ENCODE measurements around the gene TMA7B. TPM values are rescaled to one million over a fixed set of nuclear protein-coding genes. Genes with fewer than 3 reads are reported as not detected.

Gene TMA7B
- total RNA-seq, result 1 to 10 TPM; 5.7 to 6.5 TPM
- polyA plus RNA-seq (2013, experiment 1 of 2), result 2.5 TPM
- 7.9 TPM for polyA plus RNA-seq (2013, experiment 2 of 2)
- total RNA-seq, result 0.32 to 16.3 (median 4.7) reads per million in 172 experiments

DNA sequence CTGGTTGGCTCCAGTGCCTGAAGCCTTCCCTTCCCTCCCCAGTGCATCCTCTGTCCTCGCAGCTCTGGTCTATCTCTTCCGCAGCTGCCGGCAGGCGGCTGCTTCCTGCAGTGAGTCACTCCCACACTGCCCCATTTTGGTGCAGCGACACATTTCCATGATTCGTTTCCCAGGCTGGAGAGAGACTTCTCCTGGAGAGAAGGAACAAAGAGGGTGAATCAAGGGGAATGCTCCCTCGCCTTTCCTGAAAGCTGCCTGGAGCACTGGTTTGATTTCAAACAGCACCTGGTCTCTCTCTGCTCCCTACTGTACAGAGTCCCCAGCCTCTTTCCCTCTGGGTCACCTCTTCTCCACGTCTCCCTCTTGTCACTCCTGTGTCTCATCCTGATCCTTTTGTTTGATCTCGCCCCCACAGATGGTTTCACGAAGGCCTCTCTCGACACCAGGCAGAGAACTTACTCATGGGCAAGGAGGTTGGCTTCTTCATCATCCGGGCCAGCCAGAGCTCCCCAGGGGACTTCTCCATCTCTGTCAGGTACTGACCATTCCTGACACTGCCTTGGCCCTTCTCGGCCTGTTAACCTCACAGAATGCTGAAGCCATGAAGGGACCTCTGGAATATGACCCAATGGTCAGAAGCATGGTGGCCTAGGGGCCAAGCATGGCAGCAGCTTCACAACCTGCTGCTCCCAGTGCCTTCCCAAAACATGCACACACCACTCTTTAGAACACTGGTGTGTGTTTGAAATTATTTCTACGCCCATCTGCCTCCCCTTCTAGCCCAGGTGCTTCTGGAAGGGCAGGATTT is at the start of gene TMA7B:
TSS of gene TMA7B (plus strand) at position 758 of the 808 bp plus-strand sequence. CDS start 3,978 bp downstream, outside the sequence.
- Histone ChIP-seq H3K36me3 (ENCODE audit: insufficient read depth, low read length) (peaks cover 93% of the 10 kb centered on the region), H3K27me3 (ENCODE audit: control insufficient read depth in 1 of 2, insufficient read depth in 2 of 2, low read length in 2 of 2) (no peaks in the 10 kb centered on the region), H3K27ac (ENCODE audit: low read depth in 1 of 2, low read length in 2 of 2) (peak within 1 kb of the TSS; percentile 49 to 57), H3K4me1 (ENCODE audit: insufficient read depth, low read length) (peaks cover 72% of the 10 kb centered on the region), H3K9me3 (ENCODE audit: control insufficient read depth in 1 of 2, insufficient read depth in 1 of 2, low read length in 2 of 2) (no peaks in the 10 kb centered on the region), H3K4me3 (ENCODE audit: low read length) (no peak within 1 kb of the TSS)
- TF ChIP-seq, protein P1, sequence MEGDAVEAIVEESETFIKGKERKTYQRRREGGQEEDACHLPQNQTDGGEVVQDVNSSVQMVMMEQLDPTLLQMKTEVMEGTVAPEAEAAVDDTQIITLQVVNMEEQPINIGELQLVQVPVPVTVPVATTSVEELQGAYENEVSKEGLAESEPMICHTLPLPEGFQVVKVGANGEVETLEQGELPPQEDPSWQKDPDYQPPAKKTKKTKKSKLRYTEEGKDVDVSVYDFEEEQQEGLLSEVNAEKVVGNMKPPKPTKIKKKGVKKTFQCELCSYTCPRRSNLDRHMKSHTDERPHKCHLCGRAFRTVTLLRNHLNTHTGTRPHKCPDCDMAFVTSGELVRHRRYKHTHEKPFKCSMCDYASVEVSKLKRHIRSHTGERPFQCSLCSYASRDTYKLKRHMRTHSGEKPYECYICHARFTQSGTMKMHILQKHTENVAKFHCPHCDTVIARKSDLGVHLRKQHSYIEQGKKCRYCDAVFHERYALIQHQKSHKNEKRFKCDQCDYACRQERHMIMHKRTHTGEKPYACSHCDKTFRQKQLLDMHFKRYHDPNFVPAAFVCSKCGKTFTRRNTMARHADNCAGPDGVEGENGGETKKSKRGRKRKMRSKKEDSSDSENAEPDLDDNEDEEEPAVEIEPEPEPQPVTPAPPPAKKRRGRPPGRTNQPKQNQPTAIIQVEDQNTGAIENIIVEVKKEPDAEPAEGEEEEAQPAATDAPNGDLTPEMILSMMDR (IDR thresholded peaks at IDR 0.05), result peak; percentile 52
- Mint-ChIP-seq H3K4me3 (peak within 1 kb of the TSS; percentile 63), H3K27ac (peak within 1 kb of the TSS; percentile 77), H3K27me3 (no peaks in the 10 kb centered on the region), H3K36me3 (ENCODE audit: low read depth) (peaks cover 98% of the 10 kb centered on the region), H3K9me3 (no peaks in the 10 kb centered on the region), H3K4me1 (ENCODE audit: low read depth) (peaks cover 68% of the 10 kb centered on the region)
- DNase-seq, result peak in 13 of 14 experiments; percentile 25 to 70 (median 43)
- intact Hi-C loops (cut with DNase I, micrococcal nuclease), result loop anchor here in 1 of 2 experiments (1.0 to 5.0 kb wide), 2 partner anchors 16 to 62 kb away; no protein-coding TSS in a partner anchor
- CTCF ChIA-PET, result interaction anchor here (0.5 to 1.8 kb wide), 3 partner anchors 19 to 41 kb away, joined by 4 to 5 read pairs (median 4); no protein-coding TSS in a partner anchor
- peak; percentile 76 for ATAC-seq (ENCODE audit: poor library complexity)
- POLR2A ChIA-PET, result interaction anchor here (1.0 to 1.9 kb wide), 4 partner anchors 10 to 48 kb away, joined by 3 to 6 read pairs (median 4); no protein-coding TSS in a partner anchor

DNA sequence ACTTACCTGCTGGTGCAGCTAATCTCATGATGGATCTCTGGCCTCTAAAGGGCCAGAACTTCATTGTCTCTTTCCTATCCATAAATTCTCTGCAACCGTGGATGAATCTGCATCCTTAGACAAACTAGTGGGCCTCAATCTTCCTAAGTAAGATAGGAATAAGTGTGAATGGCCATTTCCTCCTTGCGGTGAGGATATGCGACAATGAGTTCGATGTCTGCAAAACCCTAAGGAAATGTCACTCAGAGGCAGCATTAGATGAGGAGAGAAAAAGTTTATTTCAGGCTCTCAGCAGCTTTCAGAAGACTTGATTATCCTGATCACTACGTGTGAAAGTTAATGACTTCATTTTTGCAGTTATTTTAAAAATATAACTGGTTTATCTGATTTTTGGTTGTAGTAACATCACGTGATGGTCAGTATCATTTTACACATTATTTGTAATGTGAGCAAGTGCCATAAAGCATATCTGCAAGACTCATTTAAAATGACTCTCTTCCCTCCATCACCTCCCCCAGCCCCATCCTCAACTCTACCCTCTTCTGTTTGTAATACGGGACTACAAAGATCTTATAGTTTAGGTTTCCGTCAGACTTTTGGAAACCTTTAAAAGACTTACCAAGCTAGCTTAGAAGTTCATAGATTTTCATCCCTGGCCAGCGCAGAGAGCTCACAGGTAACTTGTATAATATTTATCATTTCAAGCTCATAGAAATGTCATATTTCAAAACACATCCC is 49.2 kb upstream of the TMA7B start:
- H3K4me1 Mint-ChIP-seq (ENCODE audit: low read depth), result peaks cover 96% of the 10 kb centered on the region

More for the DNA sequence above, 49.2 kb upstream of the TMA7B start:
- CTCF ChIA-PET, result interaction anchor here (0.6 to 0.9 kb wide), 3 partner anchors 10 to 400 kb away, joined by 3 read pairs; no protein-coding TSS in a partner anchor
- Mint-ChIP-seq H3K36me3 (ENCODE audit: low read depth) (peaks cover 68% of the 10 kb centered on the region), H3K27me3 (no peaks in the 10 kb centered on the region), H3K9me3 (no peaks in the 10 kb centered on the region), H3K27ac (no peak overlapping the region), H3K4me3 (peak overlapping the region; percentile 97)
- peak overlapping the region in 1 of 2 donors; percentile 29 for H3K27ac ChIP-seq (ENCODE audit: low read depth in 1 of 2, low read length in 2 of 2)
- no peaks in the 10 kb centered on the region for H3K9me3 ChIP-seq (ENCODE audit: control insufficient read depth in 1 of 2, insufficient read depth in 1 of 2, low read length in 2 of 2)
- POLR2A ChIA-PET, result interaction anchor here (0.6 to 17.2 kb wide), 4 partner anchors 17 to 420 kb away, joined by 3 to 393 read pairs (median 7); partner anchors contain the start of gene TMA7B
- DNase-seq (peak in 3 of 14 experiments; percentile 17 to 75 (median 57)), ATAC-seq (ENCODE audit: poor library complexity) (peak; percentile 14)
- peaks cover 9% of the 10 kb centered on the region for H3K36me3 ChIP-seq (ENCODE audit: insufficient read depth, low read length)
- no peaks in the 10 kb centered on the region for H3K27me3 ChIP-seq (ENCODE audit: control insufficient read depth in 1 of 2, insufficient read depth in 2 of 2, low read length in 2 of 2)
- TF ChIP-seq, protein P1 (IDR thresholded peaks at IDR 0.05), result no peak
- H3K4me3 ChIP-seq (ENCODE audit: low read length), result peak overlapping the region; percentile 39
- peaks cover 83% of the 10 kb centered on the region for H3K4me1 ChIP-seq (ENCODE audit: insufficient read depth, low read length)
- intact Hi-C loops (cut with DNase I, micrococcal nuclease), result loop anchor here in 1 of 2 experiments (1.0 kb wide), 1 partner anchor 10 kb away; the partner anchor contains the start of gene GRAP2

Measured in CD4-positive, alpha-beta T cell (primary cell).